ENCODE measurements around the gene CKLF. TPM values are rescaled to one million over a fixed set of nuclear protein-coding genes. Genes with fewer than 3 reads are reported as not detected.

The CKLF gene
- total RNA-seq, 2 donors from 2014 or later = 11.5 to 22.5 TPM

- no peak overlapping the region for H3K4me3 ChIP-seq
- TF ChIP-seq CTCF (IDR thresholded peaks at IDR 0.05) = no peak
- H3K4me1 ChIP-seq = peaks cover 0 to 33% of the 10 kb centered on the region in 2 donors
- peaks cover 43% of the 10 kb centered on the region for H3K36me3 ChIP-seq
- no peaks in the 10 kb centered on the region for H3K9me3 ChIP-seq
- no peak overlapping the region for H3K27ac ChIP-seq
- no peak for DNase-seq (ENCODE audit: low spot score)
- no peaks in the 10 kb centered on the region for H3K27me3 ChIP-seq
Measured at GRCh38 chr16:66525396-66526180, 26.8 kb upstream of the CKLF start.

- Histone ChIP-seq H3K27me3 (no peaks in the 10 kb centered on the region), H3K27ac (no peak overlapping the region), H3K4me1 (peaks cover 0 to 9% of the 10 kb centered on the region in 2 donors), H3K36me3 (peaks cover 61% of the 10 kb centered on the region), H3K9me3 (no peaks in the 10 kb centered on the region), H3K4me3 (no peak overlapping the region)
- no peak for TF ChIP-seq CTCF (IDR thresholded peaks at IDR 0.05)
- no peak for DNase-seq (ENCODE audit: low spot score)
Measured at GRCh38 chr16:66528294-66528693, 24.1 kb upstream of the CKLF start.

GRCh38 chr16:66529475-66529874 lies 22.9 kb upstream of the CKLF start:
- DNase-seq (ENCODE audit: low spot score) = no peak
- no peak overlapping the region for H3K4me3 ChIP-seq
- no peaks in the 10 kb centered on the region for H3K27me3 ChIP-seq
- H3K36me3 ChIP-seq = peaks cover 61% of the 10 kb centered on the region
- peaks cover 0 to 6% of the 10 kb centered on the region in 2 donors for H3K4me1 ChIP-seq
- H3K27ac ChIP-seq = no peak overlapping the region
- no peak for TF ChIP-seq CTCF (IDR thresholded peaks at IDR 0.05)
- H3K9me3 ChIP-seq = no peaks in the 10 kb centered on the region

- Histone ChIP-seq H3K27me3 (no peaks in the 10 kb centered on the region), H3K4me3 (no peak overlapping the region), H3K9me3 (no peaks in the 10 kb centered on the region), H3K36me3 (peaks cover 48% of the 10 kb centered on the region), H3K27ac (peak overlapping the region in 1 of 2 donors; percentile 58), H3K4me1 (peaks cover 0 to 10% of the 10 kb centered on the region in 2 donors)
- no peak for TF ChIP-seq CTCF (IDR thresholded peaks at IDR 0.05)
- DNase-seq (ENCODE audit: low spot score) = no peak
Measured at GRCh38 chr16:66534376-66534799, 18.0 kb upstream of the CKLF start.

GRCh38 chr16:66536525-66536924 lies 15.9 kb upstream of the CKLF start:
- Histone ChIP-seq H3K36me3 (peaks cover 27% of the 10 kb centered on the region), H3K4me3 (no peak overlapping the region), H3K27ac (no peak overlapping the region), H3K27me3 (no peaks in the 10 kb centered on the region), H3K4me1 (peaks cover 0 to 10% of the 10 kb centered on the region in 2 donors), H3K9me3 (no peaks in the 10 kb centered on the region)
- DNase-seq (ENCODE audit: low spot score) = no peak
- TF ChIP-seq CTCF (IDR thresholded peaks at IDR 0.05) = no peak

Measured in right atrium auricular region (tissue), 2 donors.